Thyroid gland (tissue), 4 donors: ENCODE results near the gene BARHL1. TPM values are rescaled to one million over a fixed set of nuclear protein-coding genes. Genes with fewer than 3 reads are reported as not detected.

Source experiments
- DNase-seq, 2 donors: peaks; one replicate each; pipeline ENCODE4 v3.0.0-alpha.2; 2019
- H3K27ac ChIP-seq, 3 donors: fragments of 200-600 bp; sonication (generic); 1 replicate in 2 of 3; 2 replicates in 1 of 3; pipeline ENCODE4 v1.5.1; 2016 to 2019; ENCODE audit warnings: mild to moderate bottlenecking in 1 of 3, moderate library complexity in 1 of 3
- H3K27me3 ChIP-seq: fragments of 200-600 bp; sonication (generic); one replicate; pipeline ENCODE4 v1.5.1; 2019
- H3K36me3 ChIP-seq, 2 donors: fragments of 200-600 bp; sonication (generic); one replicate each; pipeline ENCODE4 v1.5.1; 2016 to 2019
- H3K4me1 ChIP-seq, 2 donors: fragments of 200-600 bp; sonication (generic); one replicate each; pipeline ENCODE4 v1.5.1; 2017 to 2019
- H3K4me3 ChIP-seq, 3 donors: fragments of 200-600 bp; sonication (generic); replicated peaks in 1 of 3; 1 replicate in 2 of 3; 2 replicates in 1 of 3; pipeline ENCODE4 v1.5.1; 2016; ENCODE audit warnings: mild to moderate bottlenecking in 1 of 3
- H3K9me3 ChIP-seq: fragments of 200-600 bp; sonication (generic); one replicate; pipeline ENCODE4 v1.5.1; 2017
- POLR2A ChIP-seq, 2 donors: fragments of 450-650 bp; IDR thresholded peaks; one replicate each; pipeline ENCODE4 v1.6.1; 2017; ENCODE audit warnings: antibody characterized with exemption in 2 of 2, mild to moderate bottlenecking in 2 of 2, moderate library complexity in 1 of 2
- WGBS, 2 donors: methylation state at CpG; one replicate each; pipeline ENCODE4 v1.1.5; 2017; 5-methylcytosine and 5-hydroxymethylcytosine counted together
- intact Hi-C: fragments of 100-400 bp; cut with DNase I; formaldehyde crosslinking; loops from one replicate; pipeline ENCODE4 v1.15.1; 2023
- total RNA-seq, 4 donors: library from RNA; depleted of rRNA; stranded (reverse); fragments of >200 nt; gene quantifications; one replicate each; pipeline ENCODE4 v1.2.3, GENCODE V29; 2016
- TF ChIP-seq, protein P1 (sequence below), 6 experiments: fragments of 200-600 bp in 3 of 6; fragments of 450-650 bp in 3 of 6; sonication (generic) in 3 of 6; IDR thresholded peaks; one replicate each; pipeline ENCODE4 v1.5.1; 2016 to 2019; ENCODE audit warnings: antibody characterized with exemption in 6 of 6, mild to moderate bottlenecking in 2 of 6, inconsistent platforms in 1 of 6, moderate library complexity in 1 of 6

Gene BARHL1
- total RNA-seq, 4 donors from 2014 or later = not detected

DNA sequence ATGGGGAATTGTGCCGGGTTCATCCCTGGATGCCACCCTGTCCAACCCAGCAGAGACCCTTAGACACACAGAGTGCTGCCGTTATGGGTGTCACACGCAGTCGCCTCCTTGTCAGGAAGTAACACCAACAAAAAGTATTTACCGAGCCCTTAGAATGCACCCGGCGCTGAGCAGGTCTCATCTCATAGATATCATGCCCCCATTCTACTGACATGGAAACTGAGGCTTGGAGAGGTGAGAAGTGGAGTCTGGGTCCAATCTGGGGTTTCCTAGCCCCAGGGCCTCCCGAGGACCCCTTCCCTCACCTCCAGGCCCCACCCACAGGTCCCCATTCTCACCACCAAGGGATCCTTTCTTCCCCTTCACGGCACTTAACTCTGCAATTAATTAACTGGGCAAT, 36.8 kb upstream of the BARHL1 start:
- no peaks in the 10 kb centered on the region for H3K9me3 ChIP-seq
- no peak for TF ChIP-seq POLR2A (IDR thresholded peaks at IDR 0.05)
- TF ChIP-seq, protein P1, sequence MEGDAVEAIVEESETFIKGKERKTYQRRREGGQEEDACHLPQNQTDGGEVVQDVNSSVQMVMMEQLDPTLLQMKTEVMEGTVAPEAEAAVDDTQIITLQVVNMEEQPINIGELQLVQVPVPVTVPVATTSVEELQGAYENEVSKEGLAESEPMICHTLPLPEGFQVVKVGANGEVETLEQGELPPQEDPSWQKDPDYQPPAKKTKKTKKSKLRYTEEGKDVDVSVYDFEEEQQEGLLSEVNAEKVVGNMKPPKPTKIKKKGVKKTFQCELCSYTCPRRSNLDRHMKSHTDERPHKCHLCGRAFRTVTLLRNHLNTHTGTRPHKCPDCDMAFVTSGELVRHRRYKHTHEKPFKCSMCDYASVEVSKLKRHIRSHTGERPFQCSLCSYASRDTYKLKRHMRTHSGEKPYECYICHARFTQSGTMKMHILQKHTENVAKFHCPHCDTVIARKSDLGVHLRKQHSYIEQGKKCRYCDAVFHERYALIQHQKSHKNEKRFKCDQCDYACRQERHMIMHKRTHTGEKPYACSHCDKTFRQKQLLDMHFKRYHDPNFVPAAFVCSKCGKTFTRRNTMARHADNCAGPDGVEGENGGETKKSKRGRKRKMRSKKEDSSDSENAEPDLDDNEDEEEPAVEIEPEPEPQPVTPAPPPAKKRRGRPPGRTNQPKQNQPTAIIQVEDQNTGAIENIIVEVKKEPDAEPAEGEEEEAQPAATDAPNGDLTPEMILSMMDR (IDR thresholded peaks at IDR 0.05) = no peak
- H3K27ac ChIP-seq = no peak overlapping the region
- H3K4me1 ChIP-seq = peaks cover 9 to 13% of the 10 kb centered on the region in 2 donors
- no peak overlapping the region for H3K4me3 ChIP-seq
- intact Hi-C loops = no loop called here
- 77 to 88% methylated on average over 9 of the region's 9 CpGs for WGBS, 2 donors
- no peak for DNase-seq
- H3K36me3 ChIP-seq = no peaks in the 10 kb centered on the region
- H3K27me3 ChIP-seq = no peaks in the 10 kb centered on the region

DNA sequence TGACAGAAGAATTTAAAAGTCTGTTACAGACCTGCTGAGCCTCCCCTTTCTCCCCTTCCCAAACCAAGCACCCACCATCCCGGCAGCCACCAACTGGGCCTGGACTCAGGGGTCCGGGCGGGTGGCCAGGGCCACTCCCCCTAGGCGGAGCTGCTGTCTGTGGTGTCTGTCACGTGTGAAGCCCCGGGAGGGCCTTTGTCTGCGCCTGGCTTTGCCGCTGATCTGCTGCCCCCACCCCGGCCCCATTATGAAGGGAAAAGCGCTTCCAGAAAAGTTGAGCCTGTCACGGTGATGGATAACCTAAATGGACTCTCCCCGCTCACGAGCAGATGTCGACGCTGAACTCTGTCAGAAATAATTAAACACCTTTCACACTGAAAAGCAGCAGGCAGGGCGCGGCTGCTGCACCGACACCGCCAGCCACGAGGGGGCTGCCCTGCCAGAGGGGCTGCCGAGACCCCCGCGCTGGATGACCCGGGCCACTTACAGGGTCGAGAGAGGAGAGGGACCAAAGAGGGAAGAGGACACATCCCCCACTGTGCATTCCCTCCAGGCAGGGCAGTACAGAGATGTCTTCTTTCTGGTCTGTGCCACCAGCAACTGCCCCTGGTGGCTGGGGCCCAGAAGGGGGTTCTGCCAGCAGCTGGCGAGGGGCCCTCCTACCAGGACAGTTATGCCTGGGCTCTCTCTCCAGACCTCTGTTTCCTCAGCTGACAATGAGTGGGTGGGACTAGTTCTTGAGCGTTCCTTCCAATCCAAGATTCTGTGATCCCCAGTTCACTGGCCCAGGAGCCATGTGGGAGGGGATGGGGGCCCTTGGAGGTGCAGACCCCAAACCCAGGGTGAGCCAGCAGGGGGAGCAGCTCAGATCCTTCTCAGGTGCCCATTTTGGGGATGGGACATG, 36.0 kb upstream of the BARHL1 start:
- Histone ChIP-seq H3K4me3 (no peak overlapping the region), H3K27ac (no peak overlapping the region), H3K36me3 (no peaks in the 10 kb centered on the region), H3K27me3 (no peaks in the 10 kb centered on the region), H3K9me3 (no peaks in the 10 kb centered on the region), H3K4me1 (peaks cover 9 to 13% of the 10 kb centered on the region in 2 donors)
- TF ChIP-seq, protein P1 (IDR thresholded peaks at IDR 0.05) = peak in 1 of 6 experiments; percentile 22
- no peak for TF ChIP-seq POLR2A (IDR thresholded peaks at IDR 0.05)
- intact Hi-C loops = no loop called here
- peak; percentile 49 to 58 for DNase-seq
- 9 to 15% methylated on average over 6 to 21 of the region's 27 CpGs for WGBS, 2 donors

DNA sequence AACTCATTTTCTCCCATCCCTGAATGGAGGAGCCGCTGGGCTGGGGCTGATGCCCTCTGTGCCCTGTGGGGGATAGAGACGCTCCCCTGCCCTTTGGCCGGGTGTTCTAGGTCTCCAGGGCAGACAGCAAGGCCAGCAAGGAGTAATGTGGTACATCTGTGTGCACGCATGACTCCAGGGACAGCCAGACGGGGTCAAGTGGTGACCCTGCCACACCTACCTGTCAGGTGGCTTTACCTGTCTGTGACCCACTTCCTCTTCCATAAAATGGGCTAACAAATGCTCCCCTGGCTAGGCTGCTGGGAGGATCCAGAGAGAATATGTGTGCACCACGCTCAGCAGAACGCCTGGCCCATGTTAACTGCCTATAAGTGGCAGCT, 35.4 kb upstream of the BARHL1 start:
- TF ChIP-seq, protein P1 (IDR thresholded peaks at IDR 0.05) = no peak
- TF ChIP-seq POLR2A (IDR thresholded peaks at IDR 0.05) = no peak
- Histone ChIP-seq H3K27ac (no peak overlapping the region), H3K9me3 (no peaks in the 10 kb centered on the region), H3K4me3 (no peak overlapping the region), H3K36me3 (no peaks in the 10 kb centered on the region), H3K4me1 (peaks cover 9 to 13% of the 10 kb centered on the region in 2 donors), H3K27me3 (no peaks in the 10 kb centered on the region)
- 87 to 100% methylated on average over 2 to 7 of the region's 7 CpGs for WGBS, 2 donors
- intact Hi-C loops = no loop called here
- no peak for DNase-seq

DNA sequence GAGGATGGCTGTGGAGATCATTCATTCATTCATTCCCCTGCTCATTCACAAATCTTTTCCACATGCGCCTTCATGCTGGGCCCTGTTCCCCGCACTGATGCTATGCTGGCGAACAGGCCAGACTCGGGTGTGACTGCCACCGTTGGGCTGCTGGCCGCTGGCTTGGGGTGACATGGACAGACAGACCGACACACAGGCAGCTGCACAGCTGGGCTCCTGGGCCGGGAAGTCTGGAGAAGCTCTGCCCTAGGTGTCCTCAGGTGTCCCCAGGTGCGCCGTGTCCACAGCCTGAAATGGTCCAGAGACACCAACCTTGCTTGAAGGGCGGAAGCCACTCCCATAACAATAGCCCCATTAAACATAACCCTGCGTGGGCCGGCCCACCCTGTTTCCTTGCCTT, 35.0 kb upstream of the BARHL1 start:
- intact Hi-C loops = no loop called here
- TF ChIP-seq POLR2A (IDR thresholded peaks at IDR 0.05) = no peak
- TF ChIP-seq, protein P1 (IDR thresholded peaks at IDR 0.05) = no peak
- H3K27ac ChIP-seq = no peak overlapping the region
- H3K4me1 ChIP-seq = peaks cover 9 to 13% of the 10 kb centered on the region in 2 donors
- no peak overlapping the region for H3K4me3 ChIP-seq
- no peaks in the 10 kb centered on the region for H3K36me3 ChIP-seq
- WGBS, 2 donors = 94% methylated on average over 9 to 13 of the region's 13 CpGs
- no peaks in the 10 kb centered on the region for H3K9me3 ChIP-seq
- DNase-seq = no peak
- no peaks in the 10 kb centered on the region for H3K27me3 ChIP-seq
